ENCODE results near the gene PEMT.

PEMT gene

DNA sequence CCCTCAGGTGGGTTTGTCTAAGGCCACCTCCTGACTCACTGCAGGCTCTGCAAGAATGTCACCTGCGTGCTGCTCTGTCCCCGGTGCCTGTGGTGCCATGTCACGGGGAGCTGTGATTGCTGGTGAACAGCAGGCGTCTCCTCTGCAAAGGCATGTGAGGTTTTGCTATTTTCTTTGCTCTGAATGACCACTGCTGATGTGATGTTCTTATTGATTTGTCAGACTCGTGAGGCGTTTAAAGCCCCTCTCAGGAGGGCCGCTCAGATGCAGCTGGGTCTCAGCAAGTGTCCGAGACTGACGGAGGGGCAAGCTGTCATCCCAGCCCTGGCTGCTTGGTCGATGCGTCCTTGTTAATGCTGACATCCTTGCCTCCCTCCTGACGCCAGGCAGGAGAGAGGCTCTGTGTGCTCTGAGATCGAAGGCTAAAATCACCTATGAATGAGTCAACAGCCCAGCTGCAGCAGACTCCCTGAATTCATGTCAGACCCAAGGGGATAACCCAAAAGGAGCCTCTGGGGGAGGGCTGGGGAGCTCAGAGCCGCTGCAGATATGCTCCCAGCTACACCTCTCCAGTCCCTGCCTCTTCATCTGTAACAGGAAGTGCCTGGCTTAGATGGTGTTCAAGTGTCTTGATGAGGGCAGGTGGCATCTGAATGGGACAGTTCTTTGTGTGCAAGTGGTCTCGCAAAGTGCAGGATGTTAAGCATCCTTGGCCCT lies 11.8 kb upstream of the PEMT start:
- TF ChIP-seq CTCF (IDR thresholded peaks at IDR 0.05; ENCODE audit: control insufficient read depth, extremely low read depth, insufficient read depth): no peak
- no peak for DNase-seq (ENCODE audit: low read depth)

DNA sequence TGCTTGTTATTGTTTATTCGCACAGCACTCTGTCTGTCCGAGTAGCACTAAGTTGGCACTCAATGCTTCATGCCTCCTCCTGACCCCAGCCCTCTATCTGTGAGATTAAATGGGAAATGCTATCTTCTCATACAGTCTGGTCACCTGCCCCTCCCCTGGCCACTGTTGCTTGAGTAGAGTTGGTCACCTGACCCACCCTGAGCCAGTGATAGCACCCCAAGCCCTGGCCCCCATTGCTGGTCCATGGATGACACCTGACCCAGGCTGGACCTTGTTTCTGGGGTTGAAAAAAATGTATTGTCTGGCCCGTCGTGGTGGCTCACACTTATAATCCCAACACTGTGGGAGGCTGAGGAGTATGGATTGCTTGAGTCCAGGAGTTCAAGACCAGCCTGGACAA lies 8.5 kb upstream of the PEMT start:
- TF ChIP-seq CTCF (IDR thresholded peaks at IDR 0.05; ENCODE audit: control insufficient read depth, extremely low read depth, insufficient read depth): no peak
- DNase-seq (ENCODE audit: low read depth): no peak
- H3K4me3 ChIP-seq (ENCODE audit: low read depth, low read length): no peak overlapping the region

More for the DNA sequence above, 11.8 kb upstream of the PEMT start:
- no peak overlapping the region for H3K4me3 ChIP-seq (ENCODE audit: low read depth, low read length)

- TF ChIP-seq CTCF (IDR thresholded peaks at IDR 0.05; ENCODE audit: control insufficient read depth, extremely low read depth, insufficient read depth): no peak
- no peak overlapping the region for H3K4me3 ChIP-seq (ENCODE audit: low read depth, low read length)
- DNase-seq (ENCODE audit: low read depth): no peak
Measured at GRCh38 chr17:17598003-17598402, 6.5 kb upstream of the PEMT start.

DNA sequence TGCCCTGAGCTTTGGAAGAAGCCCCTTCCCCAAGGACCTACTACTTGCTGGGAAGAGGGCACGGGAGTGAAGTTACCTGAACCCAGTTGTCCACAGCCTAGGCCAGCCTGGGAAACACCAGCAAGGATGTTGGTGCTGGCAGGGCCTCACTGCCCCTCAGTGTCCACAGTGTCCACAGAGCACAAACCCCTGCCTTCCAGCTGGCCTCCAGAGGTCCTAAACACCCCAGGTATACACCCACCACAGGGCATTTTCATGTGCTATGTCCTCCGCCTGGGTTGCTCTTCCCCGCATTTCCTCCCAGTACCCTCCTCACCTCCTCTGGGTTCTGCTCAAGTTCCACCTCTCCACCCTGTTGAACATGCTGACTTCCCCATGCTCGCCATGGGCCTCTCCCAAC lies 4.2 kb upstream of the PEMT start:
- no peak for TF ChIP-seq CTCF (IDR thresholded peaks at IDR 0.05; ENCODE audit: control insufficient read depth, extremely low read depth, insufficient read depth)
- no peak for DNase-seq (ENCODE audit: low read depth)
- H3K4me3 ChIP-seq (ENCODE audit: low read depth, low read length): no peak overlapping the region

GRCh38 chr17:17593222-17593620 lies 1.7 kb upstream of the PEMT start:
- no peak for TF ChIP-seq CTCF (IDR thresholded peaks at IDR 0.05; ENCODE audit: control insufficient read depth, extremely low read depth, insufficient read depth)
- H3K4me3 ChIP-seq (ENCODE audit: low read depth, low read length): peak overlapping the region; percentile 97
- no peak for DNase-seq (ENCODE audit: low read depth)

DNA sequence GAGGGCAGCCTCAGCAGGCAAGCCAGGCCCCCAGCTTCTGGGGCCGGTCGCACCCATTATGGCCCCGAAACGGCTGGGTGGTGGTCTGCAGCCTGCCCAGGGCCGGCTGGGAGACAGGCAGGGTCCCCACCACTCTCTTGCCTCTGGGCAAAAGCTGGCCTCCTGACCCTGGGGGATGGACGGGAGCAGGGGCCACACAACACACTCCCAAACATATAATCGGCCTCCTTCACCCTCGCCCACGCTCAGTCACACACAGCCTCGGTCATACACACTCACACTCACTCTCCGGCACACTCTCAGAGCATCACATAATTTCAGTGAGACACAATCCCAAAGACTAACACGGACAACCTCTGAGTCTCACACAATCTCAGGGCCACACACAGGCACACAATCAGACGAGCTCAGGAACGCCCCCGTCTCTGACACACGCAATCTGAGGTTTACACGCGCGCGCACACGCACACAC lies 589 bp downstream of the PEMT start:
- no peak for DNase-seq (ENCODE audit: low read depth)
- no peak for TF ChIP-seq CTCF (IDR thresholded peaks at IDR 0.05; ENCODE audit: control insufficient read depth, extremely low read depth, insufficient read depth)
- peak overlapping the region; percentile 97 for H3K4me3 ChIP-seq (ENCODE audit: low read depth, low read length)
